IMR-90 (cell line): ENCODE results near the gene RGS14. TPM values are rescaled to one million over a fixed set of nuclear protein-coding genes. Genes with fewer than 3 reads are reported as not detected.

Source experiments
- ATAC-seq: fragments of 200-7000 bp; cut with Tn5 transposase; 2 replicates; pipeline ENCODE4 v1.9.1; 2020; ENCODE audit warnings: low read depth, mild to moderate bottlenecking, moderate library complexity
- BruUV-seq: library from RNA; stranded (reverse); fragments of 400-500 nt; replicated peaks from 2 replicates; lab custom pipeline; 2021; lab: Mats Ljungman, UMichigan
- CTCF ChIA-PET: fragments of 300-600 bp; formaldehyde crosslinking; extraction: SDS; loops from one replicate; lab custom pipeline; 2021; ENCODE audit warnings: antibody characterized with exemption; lab: Yijun Ruan, JAX
- POLR2A ChIA-PET: fragments of 300-600 bp; sonication (Branson Sonifier 250); formaldehyde crosslinking; loops from one replicate; lab custom pipeline; 2022; ENCODE audit warnings: antibody characterized with exemption; ENCODE audit not compliant: unreplicated experiment; lab: Charles Lee
- DNase-seq: peaks from one replicate; pipeline ENCODE4 v3.0.0; 2013
- H2AFZ ChIP-seq: replicated peaks from 2 replicates; pipeline ENCODE3; 2013; ENCODE audit warnings: low read length, mild to moderate bottlenecking; ENCODE audit not compliant: poor library complexity
- H2AK5ac ChIP-seq: 2 replicates; pipeline ENCODE4 v1.6.1; 2013; ENCODE audit warnings: low read depth, low read length, inconsistent platforms
- H2AK9ac ChIP-seq: replicated peaks from 2 replicates; pipeline ENCODE3; 2013; ENCODE audit warnings: mild to moderate bottlenecking, low read depth, low read length, moderate library complexity; ENCODE audit not compliant: poor library complexity
- H2BK120ac ChIP-seq: 2 replicates; pipeline ENCODE4 v1.6.1; 2013; ENCODE audit warnings: low read depth, low read length, inconsistent platforms
- H2BK15ac ChIP-seq: 3 replicates; pipeline ENCODE4 v1.6.1; 2013; ENCODE audit warnings: low read depth, low read length, inconsistent platforms
- H2BK20ac ChIP-seq: 2 replicates; pipeline ENCODE4 v1.6.1; 2013; ENCODE audit warnings: low read depth, mild to moderate bottlenecking, inconsistent platforms, low read length, moderate library complexity
- H2BK5ac ChIP-seq: 2 replicates; pipeline ENCODE4 v1.6.1; 2013; ENCODE audit warnings: mild to moderate bottlenecking, low read depth, low read length, inconsistent platforms; ENCODE audit not compliant: poor library complexity, severe bottlenecking
- H3K14ac ChIP-seq: replicated peaks from 2 replicates; pipeline ENCODE4 v1.6.1; 2013; ENCODE audit warnings: low read depth, low read length, inconsistent platforms
- H3K18ac ChIP-seq: 2 replicates; pipeline ENCODE4 v1.6.1; 2013; ENCODE audit warnings: low read depth, low read length, control low read depth
- H3K23ac ChIP-seq: 2 replicates; pipeline ENCODE4 v1.6.1; 2013; ENCODE audit warnings: low read depth, low read length, inconsistent platforms
- H3K27ac ChIP-seq: 2 replicates; pipeline ENCODE4 v1.5.1; 2013; ENCODE audit warnings: mild to moderate bottlenecking, control low read depth, low read length; ENCODE audit not compliant: insufficient read depth
- H3K27me3 ChIP-seq: 2 replicates; pipeline ENCODE4 v1.6.1; 2013; ENCODE audit warnings: low read length; ENCODE audit not compliant: control insufficient read depth, insufficient read depth
- H3K36me3 ChIP-seq: 2 replicates; pipeline ENCODE4 v1.6.1; 2013; ENCODE audit warnings: low read length, mixed read lengths; ENCODE audit not compliant: control insufficient read depth, insufficient read depth
- H3K4ac ChIP-seq: 2 replicates; pipeline ENCODE4 v1.6.1; 2013; ENCODE audit warnings: low read depth, low read length, inconsistent platforms
- H3K4me1 ChIP-seq: 2 replicates; pipeline ENCODE4 v1.6.1; 2013; ENCODE audit warnings: low read length, mixed read lengths; ENCODE audit not compliant: control insufficient read depth, insufficient read depth
- H3K4me2 ChIP-seq: 2 replicates; pipeline ENCODE4 v1.6.1; 2013; ENCODE audit warnings: low read depth, mild to moderate bottlenecking, control low read depth, low read length, moderate library complexity
- H3K4me3 ChIP-seq: 2 replicates; pipeline ENCODE4 v1.5.1; 2013; ENCODE audit warnings: low read depth, mild to moderate bottlenecking, control low read depth, low read length, moderate library complexity; ENCODE audit not compliant: insufficient read depth
- H3K56ac ChIP-seq: 2 replicates; pipeline ENCODE4 v1.6.1; 2013; ENCODE audit warnings: low read length, inconsistent platforms; ENCODE audit not compliant: insufficient read depth; ENCODE audit errors: extremely low read depth
- H3K79me1 ChIP-seq, 2 experiments: 2 replicates each; pipeline ENCODE4 v1.6.1; 2013; ENCODE audit warnings: low read length in 2 of 2, inconsistent platforms in 1 of 2, low read depth in 1 of 2
- H3K9ac ChIP-seq: 2 replicates; pipeline ENCODE4 v1.6.1; 2013; ENCODE audit warnings: low read depth, low read length, control low read depth
- H3K9me1 ChIP-seq: 2 replicates; pipeline ENCODE4 v1.6.1; 2013; ENCODE audit warnings: low read length, inconsistent platforms; ENCODE audit not compliant: insufficient read depth
- H3K9me3 ChIP-seq: 2 replicates; pipeline ENCODE4 v1.6.1; 2013; ENCODE audit warnings: low read length; ENCODE audit not compliant: control insufficient read depth, insufficient read depth
- H4K20me1 ChIP-seq: 2 replicates; pipeline ENCODE4 v1.6.1; 2013; ENCODE audit warnings: low read length, inconsistent platforms; ENCODE audit not compliant: insufficient read depth
- H4K5ac ChIP-seq: 2 replicates; pipeline ENCODE4 v1.6.1; 2013; ENCODE audit warnings: mild to moderate bottlenecking, low read depth, low read length, control low read depth
- H4K8ac ChIP-seq, 2 experiments: 2 replicates each; pipeline ENCODE4 v1.6.1; 2013; ENCODE audit warnings: low read depth in 2 of 2, low read length in 2 of 2, control low read depth in 1 of 2, inconsistent platforms in 1 of 2
- H4K91ac ChIP-seq: 2 replicates; pipeline ENCODE4 v1.6.1; 2013; ENCODE audit warnings: low read depth, low read length, inconsistent platforms; ENCODE audit not compliant: insufficient read depth
- BHLHE40 ChIP-seq: fragments of 150-350 bp; IDR thresholded peaks from 2 replicates; pipeline ENCODE4 v1.6.1; 2016; ENCODE audit warnings: mild to moderate bottlenecking, low read depth, low read length
- CEBPB ChIP-seq: IDR thresholded peaks from 2 replicates; pipeline ENCODE4 v1.6.1; 2012; ENCODE audit warnings: low read depth, low read length, improper control_type of control experiment
- FOS ChIP-seq: fragments of 150-350 bp; IDR thresholded peaks from 2 replicates; pipeline ENCODE4 v1.6.1; 2016; ENCODE audit warnings: low read depth, low read length
- MAFK ChIP-seq: IDR thresholded peaks from 2 replicates; pipeline ENCODE4 v1.6.1; 2012; ENCODE audit warnings: low read depth, low read length, improper control_type of control experiment
- MAZ ChIP-seq: IDR thresholded peaks from 2 replicates; pipeline ENCODE4 v1.6.1; 2012; ENCODE audit warnings: low read depth, mild to moderate bottlenecking, low read length, improper control_type of control experiment, moderate library complexity, borderline replicate concordance
- MXI1 ChIP-seq: IDR thresholded peaks from 2 replicates; pipeline ENCODE4 v1.6.1; 2012; ENCODE audit warnings: low read depth, mild to moderate bottlenecking, low read length, moderate library complexity, borderline replicate concordance
- NFE2L2 ChIP-seq: fragments of 150-350 bp; IDR thresholded peaks from 2 replicates; pipeline ENCODE4 v1.6.1; 2016; ENCODE audit warnings: low read depth, mild to moderate bottlenecking, low read length
- RFX5 ChIP-seq: IDR thresholded peaks from 2 replicates; pipeline ENCODE4 v1.8.0; 2012; ENCODE audit warnings: low read depth, mild to moderate bottlenecking, low read length, moderate library complexity
- SMC3 ChIP-seq: fragments of 150-350 bp; IDR thresholded peaks from 2 replicates; pipeline ENCODE4 v1.6.1; 2016; ENCODE audit warnings: low read depth, mild to moderate bottlenecking, antibody characterized with exemption, low read length, moderate library complexity
- WGBS, 2 experiments: methylation state at CpG; one replicate each; pipeline versions ENCODE4 v1.1.5 to v1.1.7; 2013; ENCODE audit warnings: missing lambda C conversion rate in 2 of 2; ENCODE audit not compliant: insufficient read length in 1 of 2; ENCODE audit errors: extremely low coverage in 2 of 2; 5-methylcytosine and 5-hydroxymethylcytosine counted together
- dilution Hi-C: fragments of 300-500 bp; cut with HindIII; formaldehyde crosslinking; loops from one replicate; pipeline ENCODE4 v1.14.3; 2018; ENCODE audit warnings: low sequenced_read_pairs; ENCODE audit not compliant: unreplicated experiment
- in situ Hi-C: fragments of 300-500 bp; cut with MboI; formaldehyde crosslinking; loops from 3 replicates; pipeline ENCODE4 v1.14.3; 2019; ENCODE audit warnings: low sequenced_read_pairs, inconsistent platforms, mixed read lengths
- intact Hi-C: fragments of 100-400 bp; cut with micrococcal nuclease; formaldehyde crosslinking; loops from 2 replicates; pipeline ENCODE4 v1.10.0; 2022
- polyA plus RNA-seq, 3 experiments: library from polyadenylated mRNA; depleted of rRNA; stranded (reverse); fragments of >200 nt; gene quantifications; 2 replicates each; pipeline ENCODE4 v1.2.3, GENCODE V29; 2012; ENCODE audit warnings: low replicate concordance in 1 of 3
- total RNA-seq: library from RNA; depleted of rRNA; stranded (reverse); fragments of >200 nt; gene quantifications from 2 replicates; pipeline ENCODE4 v1.2.3, GENCODE V29; 2012
- TF ChIP-seq, protein P1 (sequence below): fragments of 150-350 bp; IDR thresholded peaks from 2 replicates; pipeline ENCODE4 v1.6.1; 2017; ENCODE audit warnings: mild to moderate bottlenecking, antibody characterized with exemption, low read length, low read depth

The RGS14 gene
- total and polyA plus RNA-seq, 2 of the 4 experiments (the other 2 are of a cell fraction), result 1.1 to 6.5 TPM

DNA sequence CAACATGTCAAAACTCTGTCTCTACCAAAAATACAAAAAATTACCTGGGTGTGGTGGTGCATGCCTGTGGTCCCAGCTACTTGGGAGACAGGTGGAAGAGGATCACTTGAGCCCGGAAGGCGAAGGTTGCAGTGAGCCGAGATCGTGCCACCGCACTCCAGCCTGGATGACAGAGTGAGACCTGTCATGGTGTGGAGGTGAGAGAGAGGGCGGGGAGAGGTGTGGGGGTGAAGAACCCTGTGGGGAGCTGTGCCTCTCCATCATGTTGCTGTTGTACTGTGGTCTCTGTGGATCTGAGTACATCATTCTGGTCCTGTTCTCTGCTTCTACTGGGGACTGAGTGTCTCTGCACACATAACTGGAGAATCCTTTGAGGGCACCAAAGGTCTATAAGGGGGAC, 15.2 kb downstream of the RGS14 start:
- H4K8ac ChIP-seq, result no peak overlapping the region
- no peak overlapping the region for H3K4me2 ChIP-seq
- H4K20me1 ChIP-seq, result no peaks in the 10 kb centered on the region; the same call in none of the 2 replicates
- WGBS, 2 experiments, result 100% methylated on average over 2 of the region's 6 CpGs; no CpG with 5 or more reads in 1 of the 2 experiments
- H4K5ac ChIP-seq, result no peak overlapping the region
- no peak overlapping the region for H3K56ac ChIP-seq
- no peak overlapping the region for H2BK15ac ChIP-seq
- H2AFZ ChIP-seq, result no peak overlapping the region
- no peak overlapping the region for H3K14ac ChIP-seq
- no peaks in the 10 kb centered on the region for H3K36me3 ChIP-seq
- in situ Hi-C loops, result no loop called here
- H3K4me1 ChIP-seq, result peaks cover 2% of the 10 kb centered on the region; the same call in 1 of the 2 replicates
- dilution Hi-C loops, result no loop called here
- no peak overlapping the region; the same call in 1 of the 2 replicates for H2AK5ac ChIP-seq
- no peak overlapping the region for H4K91ac ChIP-seq
- no peak overlapping the region for H3K4me3 ChIP-seq
- DNase-seq (no peak), ATAC-seq (no peak)
- TF ChIP-seq MXI1 (no peak), FOS (no peak), CEBPB (no peak), MAFK (no peak), SMC3 (no peak), MAZ (no peak), BHLHE40 (no peak), RFX5 (no peak), NFE2L2 (no peak)
- TF ChIP-seq, protein P1, sequence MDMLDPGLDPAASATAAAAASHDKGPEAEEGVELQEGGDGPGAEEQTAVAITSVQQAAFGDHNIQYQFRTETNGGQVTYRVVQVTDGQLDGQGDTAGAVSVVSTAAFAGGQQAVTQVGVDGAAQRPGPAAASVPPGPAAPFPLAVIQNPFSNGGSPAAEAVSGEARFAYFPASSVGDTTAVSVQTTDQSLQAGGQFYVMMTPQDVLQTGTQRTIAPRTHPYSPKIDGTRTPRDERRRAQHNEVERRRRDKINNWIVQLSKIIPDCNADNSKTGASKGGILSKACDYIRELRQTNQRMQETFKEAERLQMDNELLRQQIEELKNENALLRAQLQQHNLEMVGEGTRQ, result no peak
- BruUV-seq, result no TSS peak
- no peak overlapping the region for H3K18ac ChIP-seq
- no peaks in the 10 kb centered on the region for H3K79me1 ChIP-seq
- H3K9me1 ChIP-seq, result no peaks in the 10 kb centered on the region
- no peak overlapping the region for H2BK20ac ChIP-seq
- no peak overlapping the region for H3K9ac ChIP-seq
- H3K4ac ChIP-seq, result no peak overlapping the region
- no peak overlapping the region for H2BK5ac ChIP-seq
- H2BK120ac ChIP-seq, result no peak overlapping the region
- POLR2A ChIA-PET, result no interaction called here
- H2AK9ac ChIP-seq, result no peak overlapping the region
- H3K23ac ChIP-seq, result no peak overlapping the region
- H3K27me3 ChIP-seq, result peaks cover 6% of the 10 kb centered on the region; the same call in 1 of the 2 replicates
- intact Hi-C loops, result no loop called here
- H3K27ac ChIP-seq, result no peak overlapping the region
- H3K9me3 ChIP-seq, result no peaks in the 10 kb centered on the region
- CTCF ChIA-PET, result interaction anchor here (0.6 kb wide), 1 partner anchor 8 kb away, joined by 9 read pairs; no protein-coding TSS in a partner anchor
